Uterus (tissue), 2 donors: ENCODE results near the gene COL6A1.
"Not testable (repeated sequence)": the region's sequence is repeated elsewhere in the genome, so short reads cannot be mapped to it uniquely, and the experiment has no call there.

ENCODE experiments used
- POLR2A ChIP-seq, 2 donors: fragments of 450-650 bp; IDR thresholded peaks; one replicate each; pipeline ENCODE4 v1.6.1; 2016; ENCODE audit warnings: antibody characterized with exemption in 2 of 2, mild to moderate bottlenecking in 1 of 2, moderate library complexity in 1 of 2
- TF ChIP-seq, protein P1 (sequence below), 4 experiments: fragments of 200-600 bp in 2 of 4; fragments of 450-650 bp in 2 of 4; sonication (generic) in 2 of 4; IDR thresholded peaks; one replicate each; pipeline ENCODE4 v1.5.1; 2016 to 2019; ENCODE audit warnings: antibody characterized with exemption in 4 of 4, mild to moderate bottlenecking in 2 of 4, moderate library complexity in 1 of 4

GRCh38 chr21:45961408-45961807, 20.2 kb upstream of the COL6A1 start:
- TF ChIP-seq POLR2A (IDR thresholded peaks at IDR 0.05), result not testable (repeated sequence)
- TF ChIP-seq, protein P1, sequence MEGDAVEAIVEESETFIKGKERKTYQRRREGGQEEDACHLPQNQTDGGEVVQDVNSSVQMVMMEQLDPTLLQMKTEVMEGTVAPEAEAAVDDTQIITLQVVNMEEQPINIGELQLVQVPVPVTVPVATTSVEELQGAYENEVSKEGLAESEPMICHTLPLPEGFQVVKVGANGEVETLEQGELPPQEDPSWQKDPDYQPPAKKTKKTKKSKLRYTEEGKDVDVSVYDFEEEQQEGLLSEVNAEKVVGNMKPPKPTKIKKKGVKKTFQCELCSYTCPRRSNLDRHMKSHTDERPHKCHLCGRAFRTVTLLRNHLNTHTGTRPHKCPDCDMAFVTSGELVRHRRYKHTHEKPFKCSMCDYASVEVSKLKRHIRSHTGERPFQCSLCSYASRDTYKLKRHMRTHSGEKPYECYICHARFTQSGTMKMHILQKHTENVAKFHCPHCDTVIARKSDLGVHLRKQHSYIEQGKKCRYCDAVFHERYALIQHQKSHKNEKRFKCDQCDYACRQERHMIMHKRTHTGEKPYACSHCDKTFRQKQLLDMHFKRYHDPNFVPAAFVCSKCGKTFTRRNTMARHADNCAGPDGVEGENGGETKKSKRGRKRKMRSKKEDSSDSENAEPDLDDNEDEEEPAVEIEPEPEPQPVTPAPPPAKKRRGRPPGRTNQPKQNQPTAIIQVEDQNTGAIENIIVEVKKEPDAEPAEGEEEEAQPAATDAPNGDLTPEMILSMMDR (IDR thresholded peaks at IDR 0.05), result not testable (repeated sequence)
